HepG2 (cell line): ENCODE results near the gene MFSD6. TPM values are rescaled to one million over a fixed set of nuclear protein-coding genes. Genes with fewer than 3 reads are reported as not detected.

ENCODE experiments used
- ATAC-seq: fragments of 200-7000 bp; cut with Tn5 transposase; 3 replicates; pipeline ENCODE4 v1.9.1; 2020; ENCODE audit warnings: mild to moderate bottlenecking, moderate library complexity
- BruUV-seq: library from RNA; stranded (reverse); fragments of 400-500 nt; replicated peaks from 2 replicates; lab custom pipeline; 2021; lab: Mats Ljungman, UMichigan
- CTCF ChIA-PET: fragments of 300-600 bp; formaldehyde crosslinking; extraction: SDS; loops from one replicate; lab custom pipeline; 2021; ENCODE audit warnings: low total read pairs, inconsistent platforms, low intra/inter-chr PET ratio; lab: Yijun Ruan, JAX
- POLR2A ChIA-PET: fragments of 350-600 bp; sonication (Branson Sonifier 250); formaldehyde crosslinking; loops from one replicate; lab custom pipeline; 2020; ENCODE audit warnings: antibody characterized with exemption, inconsistent platforms; lab: Yijun Ruan, JAX
- DNase-seq: peaks from one replicate; pipeline ENCODE4 v3.0.0-alpha.2; 2015; ENCODE audit warnings: low spot score
- FAIRE-seq: peaks from 3 replicates; lab custom pipeline; 2011; peaks lifted over from hg19 to GRCh38; lab: Jason Lieb, UNC
- H2AFZ ChIP-seq: one replicate; pipeline ENCODE4 v1.6.1; 2011; ENCODE audit warnings: low read length, inconsistent platforms
- H3K27ac ChIP-seq: fragments of 300-600 bp; 3 replicates; pipeline ENCODE4 v1.8.0; 2011; ENCODE audit warnings: mixed run types, mild to moderate bottlenecking, mixed read lengths, low read length, inconsistent platforms; ENCODE audit not compliant: insufficient read depth; ENCODE audit errors: extremely low read length
- H3K27me3 ChIP-seq, 2 experiments: fragments of 200-600 bp in 1 of 2; 2 replicates in 1 of 2; 3 replicates in 1 of 2; pipeline versions ENCODE4 v1.6.0 to v1.8.0; 2011; ENCODE audit warnings: low read length in 2 of 2, mild to moderate bottlenecking in 2 of 2, moderate library complexity in 2 of 2, inconsistent platforms in 1 of 2; ENCODE audit not compliant: insufficient read depth in 2 of 2, control insufficient read depth in 1 of 2
- H3K36me3 ChIP-seq, 2 experiments: fragments of 200-600 bp in 1 of 2; replicated peaks in 1 of 2; 2 replicates in 1 of 2; 3 replicates in 1 of 2; pipeline versions ENCODE4 v1.5.1 to v1.8.0; 2011; ENCODE audit warnings: low read length in 2 of 2, inconsistent platforms in 1 of 2; ENCODE audit not compliant: insufficient read depth in 2 of 2, control insufficient read depth in 1 of 2
- H3K4me1 ChIP-seq: 2 replicates; pipeline ENCODE4 v1.5.1; 2012; ENCODE audit warnings: low read length, inconsistent platforms; ENCODE audit not compliant: insufficient read depth
- H3K4me2 ChIP-seq: 2 replicates; pipeline ENCODE4 v1.6.0; 2011; ENCODE audit warnings: low read depth, low read length, inconsistent platforms
- H3K4me3 ChIP-seq, 3 experiments: fragments of 200-600 bp in 1 of 3; sonication (generic), shearing (Covaris generic) in 1 of 3; replicated peaks in 1 of 3; 2 replicates each; pipeline ENCODE4 v1.5.1; 2011 to 2016; ENCODE audit warnings: low read length in 3 of 3, inconsistent platforms in 2 of 3, low read depth in 2 of 3, mild to moderate bottlenecking in 2 of 3, control low read depth in 1 of 3, mixed read lengths in 1 of 3; ENCODE audit not compliant: insufficient read depth in 1 of 3
- H3K79me2 ChIP-seq: one replicate; pipeline ENCODE4 v1.6.1; 2011; ENCODE audit warnings: low read length, inconsistent platforms; ENCODE audit not compliant: insufficient read depth
- H3K9ac ChIP-seq: 2 replicates; pipeline ENCODE4 v1.6.0; 2011; ENCODE audit warnings: mild to moderate bottlenecking, low read depth, low read length, inconsistent platforms; ENCODE audit not compliant: insufficient read depth
- H3K9me3 ChIP-seq: 2 replicates; pipeline ENCODE4 v1.5.1; 2012; ENCODE audit warnings: mild to moderate bottlenecking, low read length
- H4K20me1 ChIP-seq: 2 replicates; pipeline ENCODE4 v1.6.0; 2011; ENCODE audit warnings: inconsistent platforms, mild to moderate bottlenecking, low read length, moderate library complexity; ENCODE audit not compliant: insufficient read depth
- BRD4 ChIP-seq: sonication (generic); formaldehyde crosslinking; IDR thresholded peaks from 2 replicates; pipeline ENCODE4 v1.4.0; 2020; ENCODE audit warnings: missing genetic modification reagents
- EED ChIP-seq: sonication (generic); formaldehyde crosslinking; IDR thresholded peaks from 2 replicates; pipeline ENCODE4 v1.5.0; 2020; ENCODE audit warnings: mild to moderate bottlenecking, missing genetic modification reagents
- FOXA1 ChIP-seq, 2 experiments: fragments of 450-650 bp in 1 of 2; sonication (generic) in 1 of 2; formaldehyde crosslinking in 1 of 2; IDR thresholded peaks; 2 replicates each; pipeline versions ENCODE4 v1.4.0 to v1.6.1; 2016 to 2020; ENCODE audit warnings: missing genetic modification reagents in 1 of 2
- HNF4G ChIP-seq, 2 experiments: sonication (generic) in 1 of 2; formaldehyde crosslinking in 1 of 2; IDR thresholded peaks; 2 replicates each; pipeline versions ENCODE4 v1.4.0 to v1.6.1; 2011 to 2020; ENCODE audit warnings: borderline replicate concordance in 2 of 2, low read depth in 2 of 2, mild to moderate bottlenecking in 2 of 2, low read length in 1 of 2, missing genetic modification reagents in 1 of 2, moderate library complexity in 1 of 2
- JDP2 ChIP-seq: sonication (generic); formaldehyde crosslinking; IDR thresholded peaks from 2 replicates; pipeline ENCODE4 v1.8.1; 2022; ENCODE audit warnings: missing genetic modification reagents, borderline replicate concordance
- KMT2A ChIP-seq: sonication (generic); formaldehyde crosslinking; IDR thresholded peaks from 2 replicates; pipeline ENCODE4 v1.4.0; 2020; ENCODE audit warnings: missing genetic modification reagents
- MAFK ChIP-seq, 2 experiments: IDR thresholded peaks in 1 of 2; conservative IDR thresholded peaks in 1 of 2; 2 replicates each; pipeline ENCODE4 v1.6.1; 2011; ENCODE audit warnings: improper control_type of control experiment in 2 of 2, low read length in 2 of 2
- ZFY ChIP-seq: sonication (generic); formaldehyde crosslinking; IDR thresholded peaks from 2 replicates; pipeline ENCODE4 v1.4.0; 2020; ENCODE audit warnings: missing genetic modification reagents
- ZNF10 ChIP-seq: sonication (generic); formaldehyde crosslinking; IDR thresholded peaks from 2 replicates; pipeline ENCODE4 v1.4.0; 2020; ENCODE audit warnings: mild to moderate bottlenecking, low read depth, missing genetic modification reagents, borderline replicate concordance
- ZNF136 ChIP-seq: sonication (generic); formaldehyde crosslinking; IDR thresholded peaks from 2 replicates; pipeline ENCODE4 v1.8.1; 2022; ENCODE audit warnings: low read depth, mild to moderate bottlenecking, moderate library complexity, missing genetic modification reagents
- ZNF678 ChIP-seq: sonication (generic); formaldehyde crosslinking; IDR thresholded peaks from 2 replicates; pipeline ENCODE4 v1.4.0; 2020; ENCODE audit warnings: mild to moderate bottlenecking, missing genetic modification reagents
- ZNF777 ChIP-seq: sonication (generic); formaldehyde crosslinking; IDR thresholded peaks from 2 replicates; pipeline ENCODE4 v1.4.0; 2020; ENCODE audit warnings: missing genetic modification reagents
- ZSCAN9 ChIP-seq: IDR thresholded peaks from 2 replicates; pipeline ENCODE4 v1.6.1; 2016; ENCODE audit warnings: borderline replicate concordance
- WGBS: methylation state at CpG from one replicate; pipeline ENCODE4 v1.1.6; 2017; ENCODE audit warnings: low lambda C conversion rate; 5-methylcytosine and 5-hydroxymethylcytosine counted together
- in situ Hi-C: cut with HindIII; loops from 2 replicates; pipeline ENCODE4 v1.10.0; 2017; ENCODE audit warnings: low pct_unique_long_range_greater_than_20kb; ENCODE audit not compliant: extremely low pct_ligation_motif_present
- intact Hi-C: fragments of 100-400 bp; cut with micrococcal nuclease; formaldehyde crosslinking; loops from one replicate; pipeline ENCODE4 v1.10.0; 2022; ENCODE audit not compliant: unreplicated experiment
- polyA plus RNA-seq, 8 experiments: library from polyadenylated mRNA; depleted of rRNA in 3 of 8; stranded (reverse) in 7 of 8; unstranded in 1 of 8; fragments of >200 nt; fragmentation: Illumina TruSeq in 4 of 8; extraction: Trizol in 4 of 8; gene quantifications; 2 replicates each; pipeline versions ENCODE4 v1.2.1 to v1.2.3, GENCODE V29; 2011 to 2016; ENCODE audit warnings: low read depth in 4 of 8, missing spikeins in 1 of 8, mixed read lengths in 1 of 8; ENCODE audit not compliant: insufficient read depth in 1 of 8
- total RNA-seq, 5 experiments: library from RNA; depleted of rRNA; stranded (reverse); fragments of >200 nt; fragmentation: Illumina TruSeq; extraction: Trizol; gene quantifications; 2 replicates each; pipeline ENCODE4 v1.2.3, GENCODE V29; 2016; ENCODE audit warnings: low read depth in 1 of 5
- TF ChIP-seq, protein P1 (sequence below): sonication (generic); formaldehyde crosslinking; IDR thresholded peaks from 2 replicates; pipeline ENCODE4 v1.5.0; 2020; ENCODE audit warnings: mild to moderate bottlenecking, missing genetic modification reagents
- TF ChIP-seq, protein P2 (sequence below): sonication (generic); formaldehyde crosslinking; IDR thresholded peaks from 2 replicates; pipeline ENCODE4 v1.5.0; 2020; ENCODE audit warnings: mild to moderate bottlenecking, missing genetic modification reagents, moderate library complexity

The MFSD6 gene
- total and polyA plus RNA-seq, 2 of the 13 experiments (the other 11 are each of a cell fraction or from before 2014, with no cell fraction given), result 0.92 to 1.4 TPM

DNA sequence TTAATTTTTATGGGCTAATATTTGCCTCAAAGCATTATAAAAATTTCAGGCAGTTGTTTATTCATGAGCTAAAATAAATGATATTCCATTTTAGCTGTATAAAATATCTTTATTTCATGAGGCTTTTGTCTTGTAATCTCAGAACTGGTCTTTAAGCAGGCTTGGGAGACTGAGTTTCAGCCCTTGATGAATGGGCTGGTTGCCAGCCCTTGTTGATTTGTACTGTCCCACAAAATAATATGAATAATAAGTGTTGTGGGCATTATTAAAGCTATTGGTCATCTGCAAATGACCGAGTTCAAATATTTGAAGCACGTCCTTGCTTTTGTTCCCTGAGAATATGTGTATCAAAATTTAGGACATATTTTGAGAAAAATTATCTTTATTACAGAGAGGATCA is 46.6 kb upstream of the MFSD6 start:
- FAIRE-seq (no peak), DNase-seq (no peak), ATAC-seq (no peak)
- H3K4me2 ChIP-seq, result no peak overlapping the region
- no peaks in the 10 kb centered on the region for H3K9me3 ChIP-seq
- no peak for TF ChIP-seq ZNF136 (CRISPR knock-in tag)
- TF ChIP-seq, protein P1, sequence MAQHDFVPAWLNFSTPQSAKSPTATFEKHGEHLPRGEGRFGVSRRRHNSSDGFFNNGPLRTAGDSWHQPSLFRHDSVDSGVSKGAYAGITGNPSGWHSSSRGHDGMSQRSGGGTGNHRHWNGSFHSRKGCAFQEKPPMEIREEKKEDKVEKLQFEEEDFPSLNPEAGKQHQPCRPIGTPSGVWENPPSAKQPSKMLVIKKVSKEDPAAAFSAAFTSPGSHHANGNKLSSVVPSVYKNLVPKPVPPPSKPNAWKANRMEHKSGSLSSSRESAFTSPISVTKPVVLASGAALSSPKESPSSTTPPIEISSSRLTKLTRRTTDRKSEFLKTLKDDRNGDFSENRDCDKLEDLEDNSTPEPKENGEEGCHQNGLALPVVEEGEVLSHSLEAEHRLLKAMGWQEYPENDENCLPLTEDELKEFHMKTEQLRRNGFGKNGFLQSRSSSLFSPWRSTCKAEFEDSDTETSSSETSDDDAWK (CRISPR knock-in tag), result no peak
- TF ChIP-seq, protein P2, sequence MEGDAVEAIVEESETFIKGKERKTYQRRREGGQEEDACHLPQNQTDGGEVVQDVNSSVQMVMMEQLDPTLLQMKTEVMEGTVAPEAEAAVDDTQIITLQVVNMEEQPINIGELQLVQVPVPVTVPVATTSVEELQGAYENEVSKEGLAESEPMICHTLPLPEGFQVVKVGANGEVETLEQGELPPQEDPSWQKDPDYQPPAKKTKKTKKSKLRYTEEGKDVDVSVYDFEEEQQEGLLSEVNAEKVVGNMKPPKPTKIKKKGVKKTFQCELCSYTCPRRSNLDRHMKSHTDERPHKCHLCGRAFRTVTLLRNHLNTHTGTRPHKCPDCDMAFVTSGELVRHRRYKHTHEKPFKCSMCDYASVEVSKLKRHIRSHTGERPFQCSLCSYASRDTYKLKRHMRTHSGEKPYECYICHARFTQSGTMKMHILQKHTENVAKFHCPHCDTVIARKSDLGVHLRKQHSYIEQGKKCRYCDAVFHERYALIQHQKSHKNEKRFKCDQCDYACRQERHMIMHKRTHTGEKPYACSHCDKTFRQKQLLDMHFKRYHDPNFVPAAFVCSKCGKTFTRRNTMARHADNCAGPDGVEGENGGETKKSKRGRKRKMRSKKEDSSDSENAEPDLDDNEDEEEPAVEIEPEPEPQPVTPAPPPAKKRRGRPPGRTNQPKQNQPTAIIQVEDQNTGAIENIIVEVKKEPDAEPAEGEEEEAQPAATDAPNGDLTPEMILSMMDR (CRISPR knock-in tag), result no peak
- no peak for TF ChIP-seq KMT2A (CRISPR knock-in tag)
- no peak for TF ChIP-seq HNF4G (IDR thresholded peaks at IDR 0.05; ENCODE audit: borderline replicate concordance, low read depth, low read length)
- no peak for TF ChIP-seq HNF4G (CRISPR knock-in tag; IDR thresholded peaks at IDR 0.05; ENCODE audit: borderline replicate concordance, low read depth)
- TF ChIP-seq BRD4 (CRISPR knock-in tag), result no peak
- no peak for TF ChIP-seq EED (CRISPR knock-in tag)
- TF ChIP-seq FOXA1 (IDR thresholded peaks at IDR 0.05), result no peak
- no peak for TF ChIP-seq FOXA1 (CRISPR knock-in tag; IDR thresholded peaks at IDR 0.05)
- TF ChIP-seq ZFY (CRISPR knock-in tag), result no peak
- TF ChIP-seq JDP2 (CRISPR knock-in tag), result no peak
- TF ChIP-seq ZSCAN9, result no peak
- TF ChIP-seq MAFK (conservative IDR thresholded peaks at IDR 0.05 in 1 of 2, IDR thresholded peaks at IDR 0.05 in 1 of 2; ENCODE audit: low read length in 2 of 2), result no peak
- no peak for TF ChIP-seq ZNF678 (CRISPR knock-in tag)
- no peak for TF ChIP-seq ZNF10 (CRISPR knock-in tag)
- TF ChIP-seq ZNF777 (CRISPR knock-in tag), result no peak
- no peak overlapping the region for H2AFZ ChIP-seq
- H4K20me1 ChIP-seq, result no peaks in the 10 kb centered on the region
- intact Hi-C loops (no loop called here), in situ Hi-C loops (no loop called here)
- no peaks in the 10 kb centered on the region; a peak in 1 of 5 replicates for H3K36me3 ChIP-seq
- H3K79me2 ChIP-seq, result no peaks in the 10 kb centered on the region
- peaks cover 32% of the 10 kb centered on the region for H3K4me1 ChIP-seq
- no peak overlapping the region for H3K9ac ChIP-seq
- H3K27me3 ChIP-seq, result no peaks in the 10 kb centered on the region
- BruUV-seq, result no TSS peak
- H3K27ac ChIP-seq, result no peak overlapping the region
- WGBS, result 95% methylated on average over 2 of the region's 2 CpGs
- CTCF ChIA-PET, result no interaction called here
- H3K4me3 ChIP-seq, result no peak overlapping the region
- POLR2A ChIA-PET, result no interaction called here
